Islet of Langerhans (tissue), 1 donor: ENCODE results near the gene TMEM8B.

ENCODE experiments used
- FAIRE-seq: peaks from one replicate; lab custom pipeline; 2011; peaks lifted over from hg19 to GRCh38; lab: Jason Lieb, UNC

The TMEM8B gene, protein sequence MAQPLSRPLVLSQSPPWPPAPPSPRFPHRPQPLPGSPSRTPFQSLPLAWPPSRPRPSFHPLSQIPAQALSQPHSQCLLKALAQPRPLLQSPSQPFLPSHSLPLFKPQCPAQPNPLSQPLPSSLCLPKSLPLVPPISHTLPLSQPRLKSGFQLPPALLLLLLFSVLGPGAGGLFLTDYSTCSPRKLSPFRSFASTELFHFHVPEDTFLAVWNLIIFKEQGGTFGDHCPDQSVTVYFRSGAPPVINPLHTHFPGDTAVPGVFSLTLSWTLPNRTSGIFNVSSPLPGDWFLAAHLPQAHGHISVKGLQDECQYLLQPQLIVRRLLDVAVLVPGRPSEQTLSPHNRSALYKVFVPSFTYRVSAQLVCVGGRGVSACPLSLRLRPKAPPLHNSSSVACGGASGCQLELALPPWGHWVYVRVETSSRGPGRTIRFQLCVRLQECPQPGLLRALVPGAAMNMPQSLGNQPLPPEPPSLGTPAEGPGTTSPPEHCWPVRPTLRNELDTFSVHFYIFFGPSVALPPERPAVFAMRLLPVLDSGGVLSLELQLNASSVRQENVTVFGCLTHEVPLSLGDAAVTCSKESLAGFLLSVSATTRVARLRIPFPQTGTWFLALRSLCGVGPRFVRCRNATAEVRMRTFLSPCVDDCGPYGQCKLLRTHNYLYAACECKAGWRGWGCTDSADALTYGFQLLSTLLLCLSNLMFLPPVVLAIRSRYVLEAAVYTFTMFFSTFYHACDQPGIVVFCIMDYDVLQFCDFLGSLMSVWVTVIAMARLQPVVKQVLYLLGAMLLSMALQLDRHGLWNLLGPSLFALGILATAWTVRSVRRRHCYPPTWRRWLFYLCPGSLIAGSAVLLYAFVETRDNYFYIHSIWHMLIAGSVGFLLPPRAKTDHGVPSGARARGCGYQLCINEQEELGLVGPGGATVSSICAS

DNA sequence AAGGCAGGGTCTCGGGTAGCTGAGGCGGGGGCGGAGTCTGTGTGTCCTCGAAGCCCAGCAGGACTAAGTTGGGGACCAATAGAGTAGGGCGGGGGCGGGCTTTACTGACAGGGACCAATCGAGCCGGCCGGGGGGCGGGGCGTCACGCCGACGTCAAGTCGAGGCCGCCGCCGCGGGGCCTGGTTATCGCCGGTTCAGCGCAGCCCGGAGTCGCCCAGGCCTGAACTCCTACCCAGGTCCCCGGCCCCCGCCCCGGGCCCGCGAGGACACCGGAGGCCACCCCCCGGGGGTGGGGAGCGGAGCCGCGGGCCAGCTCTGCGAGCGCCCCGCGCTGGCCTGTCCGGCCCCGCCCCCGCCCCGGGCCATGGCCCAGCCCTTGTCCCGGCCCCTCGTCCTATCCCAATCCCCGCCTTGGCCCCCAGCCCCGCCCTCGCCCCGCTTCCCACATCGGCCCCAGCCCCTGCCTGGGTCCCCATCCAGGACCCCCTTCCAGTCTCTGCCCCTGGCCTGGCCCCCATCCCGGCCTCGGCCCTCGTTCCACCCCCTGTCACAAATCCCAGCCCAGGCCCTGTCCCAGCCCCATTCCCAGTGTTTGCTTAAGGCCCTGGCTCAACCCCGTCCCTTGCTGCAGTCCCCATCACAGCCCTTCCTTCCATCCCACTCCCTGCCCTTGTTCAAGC, at the start of gene TMEM8B:
Gene TMEM8B, plus strand, starts transcription at position 145 of the 680 bp plus-strand sequence. Its CDS starts 220 bp downstream, at position 365.
- FAIRE-seq, result no peak

DNA sequence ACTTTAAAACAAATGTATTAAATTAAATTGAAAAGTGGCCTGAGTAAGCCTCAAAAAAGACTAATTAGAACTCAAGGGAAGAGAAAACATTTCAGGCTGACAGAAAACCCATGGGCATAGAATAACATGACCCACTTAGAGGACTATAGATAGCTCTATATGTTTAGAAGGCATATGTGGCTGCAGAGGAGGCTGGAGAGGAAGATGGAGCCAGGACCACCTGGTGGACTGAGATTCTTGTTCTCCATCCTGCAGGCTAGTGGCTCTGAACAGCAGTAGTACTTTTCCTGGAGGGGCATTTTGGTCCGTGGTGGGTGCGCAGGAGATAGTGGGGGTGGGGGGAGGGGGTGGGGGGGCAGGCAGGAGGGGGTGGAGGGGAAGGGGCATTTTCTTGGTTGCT, 48.0 kb upstream of the TMEM8B start:
- FAIRE-seq, result no peak

DNA sequence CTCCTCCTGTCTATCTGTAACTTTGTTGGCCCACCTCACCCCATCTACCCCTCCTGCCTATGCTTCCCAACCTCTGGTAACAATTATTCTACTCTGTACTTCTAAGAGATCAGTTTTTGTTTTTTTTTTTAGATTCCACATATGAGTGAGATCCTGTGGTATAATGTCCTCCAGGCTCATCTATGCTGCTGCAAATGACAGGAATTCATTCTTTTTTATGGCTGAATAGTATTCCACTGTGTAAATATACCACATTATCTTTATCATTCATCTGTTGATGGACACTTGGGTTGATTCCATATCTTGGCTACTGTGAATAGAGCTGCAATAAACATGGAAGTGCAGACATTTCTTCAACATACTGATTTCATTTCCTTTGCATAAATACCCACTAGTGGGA, 45.6 kb upstream of the TMEM8B start:
- no peak for FAIRE-seq

DNA sequence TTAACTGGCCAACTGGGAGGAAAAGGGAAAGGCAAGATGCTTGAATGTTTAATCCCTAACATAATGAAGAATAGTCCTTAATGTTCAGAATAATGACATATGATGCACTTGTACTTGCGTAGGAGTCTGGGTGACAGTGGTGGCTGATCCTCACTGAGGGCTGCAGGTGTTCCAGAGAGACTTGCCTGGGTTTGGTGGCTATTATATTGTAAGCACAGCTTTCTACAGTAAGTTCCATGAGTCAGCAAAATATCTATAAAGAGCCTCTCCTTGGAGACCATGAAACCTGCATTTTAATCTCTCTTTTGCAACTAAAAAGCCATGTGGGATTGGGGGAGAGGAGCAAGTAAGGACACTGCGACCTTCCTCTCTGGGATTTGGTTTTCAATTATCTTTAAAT, 39.5 kb upstream of the TMEM8B start:
- no peak for FAIRE-seq

DNA sequence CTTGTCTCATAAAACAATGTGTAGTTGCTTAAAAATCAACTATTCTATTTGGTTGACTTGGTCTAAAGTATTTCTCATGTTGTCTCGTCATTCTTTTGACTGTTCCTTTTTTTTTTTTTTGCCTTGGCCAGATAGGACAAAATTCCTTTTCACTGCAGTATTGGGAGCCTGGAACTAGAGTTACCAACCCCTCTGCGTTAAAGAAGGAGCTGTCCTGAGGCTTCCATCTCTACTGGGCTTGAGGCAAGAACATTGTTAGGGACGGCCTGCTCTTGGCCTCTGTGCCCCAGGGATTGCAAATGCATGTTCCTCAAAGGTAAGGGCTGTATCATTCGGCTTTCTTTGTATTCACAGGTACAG, 39.0 kb upstream of the TMEM8B start:
- no peak for FAIRE-seq

DNA sequence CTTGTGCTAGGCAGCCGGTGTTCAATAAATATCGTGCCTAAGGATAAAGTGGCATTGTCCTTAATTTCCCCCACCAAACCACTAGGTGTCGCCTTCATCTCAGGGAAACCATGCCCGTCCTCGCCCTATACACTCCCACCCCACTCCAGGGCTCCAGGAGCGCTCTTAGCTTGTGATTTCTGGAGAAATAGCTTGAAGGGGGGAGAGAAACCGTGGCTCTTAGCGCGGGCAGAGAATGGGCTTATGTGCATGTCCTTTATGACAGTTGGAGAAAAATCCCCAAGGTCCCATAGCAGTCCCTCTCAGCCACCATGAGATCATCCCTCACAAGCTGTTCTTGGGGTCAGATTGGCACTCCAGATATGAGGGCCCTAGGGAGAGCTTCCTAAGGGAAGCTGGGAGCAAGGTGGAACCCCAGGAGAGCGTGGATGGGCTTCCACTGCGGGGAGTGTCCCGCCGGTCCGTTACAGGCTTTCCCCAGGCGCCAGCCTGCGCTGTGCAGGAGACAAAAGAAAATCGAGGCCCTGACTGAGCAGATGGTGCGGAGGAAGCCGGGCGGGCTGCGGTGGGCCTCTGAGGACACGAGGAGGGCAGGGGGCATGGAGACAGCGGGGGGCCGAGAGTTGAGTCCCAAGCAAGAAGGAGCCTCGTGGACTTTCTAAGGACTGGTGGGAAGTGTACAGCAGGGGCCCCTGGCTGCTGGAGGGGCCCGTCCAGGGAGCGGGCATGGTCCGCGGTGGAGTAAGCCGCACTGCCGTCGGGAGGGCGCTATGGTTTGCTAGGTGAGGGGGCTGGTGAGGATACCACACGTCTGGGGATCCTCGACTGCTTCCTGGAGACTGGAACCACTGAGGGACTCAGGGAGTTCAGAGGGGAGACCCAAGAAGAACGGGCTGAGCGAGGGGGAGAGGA, 38.4 kb upstream of the TMEM8B start:
- peak; percentile 79 for FAIRE-seq

DNA sequence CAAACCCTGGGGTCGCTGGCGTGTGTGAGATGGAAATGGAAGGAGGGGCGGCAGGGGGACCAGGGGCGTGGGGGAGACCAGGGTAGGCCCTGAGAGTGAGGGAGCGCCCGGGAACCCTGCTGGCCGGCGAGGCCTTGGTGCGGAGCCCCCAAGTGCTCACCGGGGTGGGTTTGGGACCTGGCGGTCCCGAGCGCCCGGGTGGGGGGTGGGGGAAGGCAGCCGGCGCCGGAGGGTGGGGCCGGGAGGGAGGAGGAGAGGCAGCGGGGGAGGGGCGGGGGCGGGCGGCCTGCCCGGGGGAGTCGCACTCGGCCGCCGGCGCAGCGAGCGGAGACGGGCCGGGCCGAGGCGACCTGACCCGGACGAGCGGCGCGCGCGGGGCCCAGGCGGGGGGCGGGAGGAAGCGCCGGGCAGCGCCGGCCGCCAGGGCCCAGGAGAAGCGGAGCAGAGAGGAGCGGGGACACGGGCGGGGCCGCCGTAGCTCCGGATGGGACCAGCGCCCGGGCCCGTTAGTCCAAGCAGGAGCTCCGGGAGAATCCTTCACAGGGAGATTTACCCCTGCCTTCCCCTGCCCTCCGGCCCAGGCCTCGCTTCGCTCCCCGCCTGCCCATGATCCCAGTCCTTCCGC, 37.6 kb upstream of the TMEM8B start, which contains the start of gene NPR2:
Gene NPR2, plus strand, starts transcription at position 295 of the 625 bp plus-strand sequence. CDS start 818 bp downstream, outside the sequence.
- FAIRE-seq, result no peak

DNA sequence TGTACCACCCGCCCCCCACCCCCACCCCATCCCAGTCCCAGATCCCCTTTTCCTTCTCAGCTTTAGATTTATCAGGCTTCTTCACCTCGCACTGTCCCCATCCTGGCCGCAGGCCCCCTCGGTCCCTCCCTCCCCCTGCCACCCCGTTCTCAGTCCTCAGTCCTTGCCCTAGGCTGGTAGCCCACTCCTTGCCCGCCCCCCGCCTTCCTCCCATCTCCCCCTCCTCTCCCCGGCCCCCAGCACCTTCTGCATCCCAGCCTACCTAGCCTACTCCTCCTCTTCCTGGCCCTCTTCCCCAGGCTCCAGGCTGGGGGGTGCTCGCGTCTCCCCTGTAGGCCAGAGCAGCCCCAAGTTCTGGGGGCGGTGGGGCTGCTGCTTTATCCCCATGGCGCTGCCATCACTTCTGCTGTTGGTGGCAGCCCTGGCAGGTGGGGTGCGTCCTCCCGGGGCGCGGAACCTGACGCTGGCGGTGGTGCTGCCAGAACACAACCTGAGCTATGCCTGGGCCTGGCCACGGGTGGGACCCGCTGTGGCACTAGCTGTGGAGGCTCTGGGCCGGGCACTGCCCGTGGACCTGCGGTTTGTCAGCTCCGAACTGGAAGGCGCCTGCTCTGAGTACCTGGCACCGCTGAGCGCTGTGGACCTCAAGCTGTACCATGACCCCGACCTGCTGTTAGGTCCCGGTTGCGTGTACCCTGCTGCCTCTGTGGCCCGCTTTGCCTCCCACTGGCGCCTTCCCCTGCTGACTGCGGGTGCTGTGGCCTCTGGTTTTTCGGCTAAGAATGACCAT, 36.8 kb upstream of the TMEM8B start:
- FAIRE-seq, result no peak

DNA sequence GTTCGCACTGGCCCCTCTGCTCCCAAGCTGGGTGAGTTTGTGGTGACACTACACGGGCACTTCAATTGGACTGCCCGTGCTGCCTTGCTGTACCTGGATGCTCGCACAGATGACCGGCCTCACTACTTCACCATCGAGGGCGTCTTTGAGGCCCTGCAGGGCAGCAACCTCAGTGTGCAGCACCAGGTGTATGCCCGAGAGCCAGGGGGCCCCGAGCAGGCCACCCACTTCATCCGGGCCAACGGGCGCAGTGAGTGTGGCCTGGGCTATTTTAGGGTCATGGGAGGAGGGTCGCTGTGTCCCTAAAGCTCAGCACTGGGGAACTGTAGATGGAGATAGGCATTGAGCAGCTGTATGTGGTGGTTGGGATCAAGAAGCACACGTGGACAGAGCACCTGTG, 36.2 kb upstream of the TMEM8B start:
- no peak for FAIRE-seq

DNA sequence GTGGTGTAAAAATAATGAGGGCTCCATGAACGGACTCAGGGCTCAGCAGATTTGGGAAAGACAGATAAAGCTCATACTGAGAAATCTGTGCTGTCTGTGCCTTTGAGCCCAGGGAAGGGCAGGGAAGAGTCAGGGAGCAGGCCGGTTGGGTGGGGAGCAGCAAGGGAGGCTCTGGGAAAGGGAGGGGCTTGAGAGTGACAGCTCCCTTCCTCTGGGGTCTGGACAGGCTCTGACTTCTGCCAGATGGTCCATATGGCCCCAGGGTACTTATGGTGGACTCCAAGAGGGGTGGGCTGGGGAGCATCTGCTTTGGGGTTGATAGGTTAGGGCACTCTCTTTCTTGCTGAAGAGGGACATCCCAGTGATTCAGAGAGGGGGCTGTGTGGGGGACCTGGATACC, 35.6 kb upstream of the TMEM8B start:
- no peak for FAIRE-seq

DNA sequence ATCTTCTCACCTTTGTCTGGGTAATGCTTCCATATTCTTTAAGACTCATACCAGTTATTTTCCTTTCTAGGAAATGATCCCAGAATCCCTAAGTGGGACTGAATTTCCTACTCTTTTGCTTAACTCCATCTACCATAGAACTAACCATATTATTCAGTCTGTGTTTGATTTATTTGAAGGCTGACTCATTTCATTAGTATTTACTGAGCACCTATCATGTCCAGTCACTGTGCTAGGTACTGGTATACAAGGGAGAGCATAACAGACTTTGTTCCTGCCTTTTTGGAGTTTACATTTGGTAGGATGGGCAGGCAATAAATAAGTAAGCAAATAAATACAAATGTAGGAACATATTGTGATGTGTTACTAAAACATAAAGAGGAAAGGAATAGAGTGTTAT, 33.3 kb upstream of the TMEM8B start:
- no peak for FAIRE-seq

DNA sequence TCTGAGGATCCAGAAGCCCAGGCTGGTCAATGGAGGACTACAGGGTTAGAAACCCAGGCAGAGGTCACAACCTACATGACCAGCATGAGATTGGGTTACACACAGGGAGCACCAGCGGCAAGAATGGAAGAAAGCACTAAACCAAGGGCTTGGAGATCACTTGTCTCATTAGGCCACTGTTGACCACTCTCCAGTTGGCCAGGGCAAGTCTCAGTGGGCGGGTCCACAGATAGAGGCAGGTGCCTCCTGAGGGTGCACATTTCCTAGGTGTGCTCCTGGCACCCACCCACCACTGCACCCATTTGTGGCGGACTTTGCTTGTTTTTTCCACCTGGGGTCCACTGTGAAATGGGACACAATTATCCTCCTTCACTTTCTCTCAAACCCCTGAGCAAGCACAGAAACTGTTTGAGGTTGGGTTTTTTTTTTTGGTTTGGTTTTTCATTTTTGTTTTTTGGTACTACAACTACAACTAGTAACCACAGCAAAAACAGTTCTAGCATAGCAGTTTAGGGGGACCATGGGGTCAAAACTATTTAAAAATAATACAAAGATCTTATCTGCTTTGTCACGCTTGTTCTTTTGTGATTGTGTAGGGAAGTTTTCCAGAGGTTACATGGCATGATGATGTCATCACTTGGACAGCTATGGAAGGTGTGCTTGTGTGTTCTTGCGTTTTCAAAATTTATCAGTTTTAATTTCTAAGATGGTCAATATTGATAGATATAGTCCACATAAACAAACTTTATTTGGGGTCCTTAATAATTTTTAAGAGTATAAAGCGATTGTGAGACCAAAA, 31.5 kb upstream of the TMEM8B start:
- FAIRE-seq, result no peak

DNA sequence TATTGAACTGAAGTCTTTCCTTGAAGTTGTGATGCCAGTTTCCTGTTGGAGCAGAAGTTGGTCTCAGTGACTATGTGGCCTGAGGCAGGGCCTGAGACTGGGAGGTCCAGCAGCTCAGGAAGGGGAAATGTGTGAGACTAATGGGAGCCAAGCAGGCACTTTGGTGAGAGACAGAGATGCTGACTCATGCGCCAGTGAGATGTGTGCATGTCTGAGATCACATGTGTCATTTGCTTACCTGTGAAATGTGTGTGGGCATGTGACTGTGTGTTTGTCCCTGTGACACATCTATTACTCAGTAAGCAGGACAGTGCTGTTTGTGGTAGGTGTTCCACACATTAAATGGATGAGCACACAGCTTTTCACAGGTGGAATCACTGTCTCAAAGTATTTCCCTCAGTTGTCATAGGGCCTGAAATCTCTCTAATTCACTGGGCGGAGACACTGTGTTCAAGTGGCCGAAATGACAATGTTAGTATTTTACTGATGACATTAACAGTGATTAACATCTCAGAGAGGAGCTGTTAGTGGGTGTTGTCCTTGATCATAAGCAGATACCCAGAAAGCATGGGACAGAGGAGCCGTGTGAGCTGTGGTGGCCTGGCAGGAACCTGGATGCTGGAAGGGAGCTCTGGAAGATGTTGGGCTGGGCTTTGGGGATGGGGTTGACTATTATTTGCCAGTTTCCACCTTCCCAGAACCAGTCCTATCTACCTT, 30.2 kb upstream of the TMEM8B start:
- peak; percentile 96 for FAIRE-seq

DNA sequence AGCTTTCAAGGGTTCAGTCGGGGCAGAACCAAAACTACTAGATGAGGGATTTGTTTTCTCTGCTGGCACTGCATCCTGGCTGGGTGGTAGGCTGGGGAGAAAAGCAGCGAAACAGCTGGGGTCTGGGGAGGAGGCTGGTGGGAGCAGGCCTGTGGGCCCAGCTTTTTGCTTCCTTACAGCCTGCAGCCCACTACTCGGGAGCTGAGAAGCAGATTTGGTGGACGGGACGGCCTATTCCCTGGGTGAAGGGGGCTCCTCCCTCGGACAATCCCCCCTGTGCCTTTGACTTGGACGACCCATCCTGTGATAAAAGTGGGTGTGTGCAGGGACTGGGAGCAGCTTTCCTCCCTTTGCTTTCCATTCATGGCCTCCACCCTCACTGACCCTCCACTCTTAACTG, 28.5 kb upstream of the TMEM8B start:
- no peak for FAIRE-seq

DNA sequence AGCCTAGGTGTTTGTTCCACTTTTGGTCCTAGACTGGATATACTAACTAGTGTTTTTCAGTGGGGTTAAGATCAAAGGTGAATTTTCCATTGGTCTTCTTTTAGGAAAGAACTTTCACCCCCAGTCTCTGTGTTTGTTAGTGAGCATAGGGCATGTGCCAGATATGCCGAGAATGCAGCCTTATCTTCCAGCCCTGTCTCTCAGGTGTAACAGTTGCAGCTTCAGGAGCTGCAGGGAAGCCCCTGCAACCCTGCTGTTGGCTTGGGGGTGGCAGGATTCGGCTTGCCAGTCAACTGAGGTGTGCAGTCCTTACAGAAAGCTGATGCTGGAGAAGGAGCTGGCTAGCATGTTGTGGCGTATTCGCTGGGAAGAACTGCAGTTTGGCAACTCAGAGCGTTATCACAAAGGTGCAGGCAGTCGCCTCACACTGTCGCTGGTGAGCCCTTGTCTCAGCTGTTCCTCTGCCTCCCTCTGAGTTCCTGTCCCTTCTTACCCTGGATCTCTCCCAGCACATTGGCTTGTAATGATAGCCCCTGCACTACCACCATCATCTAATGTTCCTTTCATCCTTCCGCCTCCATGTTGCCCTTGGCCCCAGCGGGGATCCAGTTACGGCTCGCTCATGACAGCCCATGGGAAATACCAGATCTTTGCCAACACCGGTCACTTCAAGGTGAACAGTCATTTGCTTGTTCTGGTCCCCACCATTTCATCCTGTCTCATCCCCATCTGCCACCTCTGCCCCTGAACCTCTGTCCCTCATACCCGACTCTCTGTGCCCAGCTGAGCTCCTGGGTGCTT, 27.5 kb upstream of the TMEM8B start:
- FAIRE-seq, result no peak

DNA sequence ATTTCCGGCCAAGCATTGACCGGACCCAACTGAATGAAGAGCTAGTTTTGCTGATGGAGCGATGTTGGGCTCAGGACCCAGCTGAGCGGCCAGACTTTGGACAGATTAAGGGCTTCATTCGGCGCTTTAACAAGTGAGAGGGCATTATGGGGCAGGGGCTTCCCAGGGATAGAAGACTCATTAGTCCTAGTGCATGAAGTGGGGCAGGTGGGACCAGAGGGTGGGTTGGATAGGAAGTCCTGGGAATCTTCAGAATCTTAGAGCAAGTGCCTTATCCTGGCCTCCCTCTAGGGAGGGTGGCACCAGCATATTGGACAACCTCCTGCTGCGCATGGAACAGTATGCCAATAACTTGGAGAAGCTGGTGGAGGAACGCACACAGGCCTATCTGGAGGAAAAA, 22.9 kb upstream of the TMEM8B start:
- FAIRE-seq, result no peak

DNA sequence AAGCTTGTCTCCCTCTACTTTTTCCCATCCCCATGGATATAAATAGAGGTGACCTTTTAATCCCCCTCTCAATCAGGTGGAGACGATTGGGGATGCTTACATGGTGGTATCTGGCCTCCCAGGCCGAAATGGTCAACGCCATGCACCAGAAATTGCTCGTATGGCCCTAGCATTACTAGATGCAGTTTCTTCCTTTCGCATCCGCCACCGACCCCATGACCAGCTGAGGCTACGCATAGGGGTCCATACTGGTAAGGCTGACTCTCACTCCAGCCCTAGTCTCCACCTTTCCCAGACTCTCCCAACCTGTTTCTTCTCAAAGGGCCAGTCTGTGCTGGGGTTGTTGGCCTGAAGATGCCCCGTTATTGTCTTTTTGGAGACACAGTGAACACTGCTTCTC, 20.6 kb upstream of the TMEM8B start:
- FAIRE-seq, result no peak

DNA sequence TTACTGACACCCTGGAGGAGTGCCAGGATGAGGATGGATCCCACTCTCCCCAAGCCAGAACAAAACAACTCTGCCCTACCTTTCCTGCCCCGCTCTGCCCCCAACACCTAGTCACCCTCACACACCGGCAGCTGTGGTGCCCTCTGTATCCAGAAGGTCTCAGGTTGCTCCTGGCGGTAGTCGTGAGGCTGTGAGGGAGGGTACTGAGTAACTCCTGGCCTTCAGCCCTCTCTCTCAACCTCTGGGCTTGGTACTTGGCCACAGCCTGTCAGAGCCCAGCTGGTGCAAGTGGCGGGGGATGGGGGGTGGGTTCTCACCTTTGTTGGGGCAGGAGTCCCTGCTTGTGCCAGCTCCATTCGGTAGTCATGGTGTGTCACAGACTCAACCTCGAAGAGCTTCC, 18.9 kb upstream of the TMEM8B start:
- FAIRE-seq, result no peak
